COLO668 (cell line): ENCODE data around the gene THADA.

Experiments
- DNase-seq: peaks from one replicate; lab custom pipeline; 2025; ENCODE audit not compliant: unreplicated experiment; lab: John Stamatoyannopoulos, UW

THADA gene

DNA sequence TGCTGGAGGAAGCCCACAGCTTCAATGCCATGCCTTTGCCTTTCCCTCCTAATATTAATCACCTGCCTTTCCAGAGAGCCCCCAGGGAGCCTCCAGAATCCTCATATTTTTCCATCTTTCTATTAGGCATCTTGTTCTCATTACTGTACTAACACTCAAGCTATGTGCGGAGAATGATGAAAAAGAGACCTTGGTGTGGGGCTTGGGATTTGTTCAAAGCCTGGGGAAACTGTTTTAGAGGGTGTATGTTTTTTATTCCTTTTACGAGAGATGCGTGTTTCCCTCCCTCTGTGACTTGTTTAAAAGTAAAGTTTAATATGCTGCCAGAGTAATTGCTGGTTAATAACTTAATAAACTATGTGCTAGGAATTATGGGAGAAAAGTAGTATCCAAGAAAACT lies 267.0 kb downstream of the THADA start:
- no peak for DNase-seq

DNA sequence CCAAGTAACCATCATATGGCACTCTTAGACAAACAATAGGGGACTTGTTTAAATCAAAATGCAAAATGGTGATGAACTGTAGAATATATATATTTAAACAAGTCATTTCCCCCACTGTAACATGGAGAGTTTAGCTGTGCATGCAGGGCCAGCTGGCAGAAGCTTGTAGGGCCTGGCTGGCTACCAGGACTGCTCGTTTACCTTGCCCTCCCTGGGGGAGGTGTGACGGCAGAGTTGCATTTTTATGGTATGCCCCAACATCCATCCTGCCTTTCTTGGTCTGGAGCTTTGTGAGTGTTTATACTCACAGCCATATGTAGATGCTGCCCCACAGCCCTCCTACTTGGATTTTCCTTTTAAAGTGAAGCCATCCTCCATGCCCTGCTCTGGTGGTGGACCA lies 267.7 kb downstream of the THADA start:
- DNase-seq, result peak; percentile 25

DNA sequence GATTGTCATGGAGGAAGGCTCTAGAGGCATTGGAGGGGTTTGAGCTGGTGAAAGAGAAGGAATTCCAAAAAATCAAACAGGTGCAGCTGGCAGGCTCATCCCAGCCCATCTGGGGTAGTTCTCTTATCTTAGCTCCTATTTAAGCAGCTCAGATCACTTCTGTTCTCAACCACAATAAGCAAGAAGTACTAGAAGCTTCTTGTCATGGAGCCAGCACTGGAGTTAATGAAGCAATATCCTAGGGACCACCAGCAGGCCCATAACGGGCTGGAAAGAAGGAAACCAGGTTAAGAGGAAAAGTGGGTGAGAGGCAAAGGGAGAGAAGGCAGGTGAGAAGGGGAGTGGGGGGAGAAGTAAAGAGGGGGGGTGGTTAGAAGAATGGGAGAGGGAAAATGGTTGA lies 268.7 kb downstream of the THADA start:
- DNase-seq, result no peak

DNA sequence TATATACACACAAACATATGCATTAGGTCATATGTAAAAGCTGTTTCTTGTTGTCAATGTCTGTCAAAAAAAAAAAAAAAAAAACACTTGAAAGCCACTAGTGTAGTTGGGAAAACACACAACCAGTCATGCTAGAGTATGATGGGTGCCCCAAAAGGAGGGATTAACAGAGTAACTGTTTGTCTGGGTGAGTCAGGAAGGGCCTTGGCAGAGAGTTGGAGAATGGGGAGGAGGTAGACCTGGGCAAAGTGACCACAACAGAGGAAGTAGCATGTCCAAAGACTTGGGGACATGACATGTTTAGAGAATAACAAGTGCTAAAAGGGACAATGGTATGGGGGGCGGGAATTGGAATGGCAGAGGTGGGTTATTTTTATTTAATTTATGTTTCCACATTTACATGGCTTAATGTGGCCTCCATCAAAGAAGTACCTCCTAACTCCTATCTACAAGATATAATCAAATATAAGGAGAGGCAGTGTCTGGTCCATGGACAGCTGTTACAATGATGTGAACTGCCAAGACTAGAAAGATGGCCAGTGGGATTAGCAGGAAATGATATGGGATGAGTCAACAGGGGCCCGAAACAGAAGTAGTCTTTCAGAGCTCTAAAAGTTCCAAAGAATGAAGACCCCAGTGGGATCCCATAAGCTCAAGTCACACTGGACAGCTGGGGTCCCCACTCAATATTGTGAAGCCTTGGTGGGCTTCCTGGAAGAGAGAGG lies 269.6 kb downstream of the THADA start:
- DNase-seq, result no peak

DNA sequence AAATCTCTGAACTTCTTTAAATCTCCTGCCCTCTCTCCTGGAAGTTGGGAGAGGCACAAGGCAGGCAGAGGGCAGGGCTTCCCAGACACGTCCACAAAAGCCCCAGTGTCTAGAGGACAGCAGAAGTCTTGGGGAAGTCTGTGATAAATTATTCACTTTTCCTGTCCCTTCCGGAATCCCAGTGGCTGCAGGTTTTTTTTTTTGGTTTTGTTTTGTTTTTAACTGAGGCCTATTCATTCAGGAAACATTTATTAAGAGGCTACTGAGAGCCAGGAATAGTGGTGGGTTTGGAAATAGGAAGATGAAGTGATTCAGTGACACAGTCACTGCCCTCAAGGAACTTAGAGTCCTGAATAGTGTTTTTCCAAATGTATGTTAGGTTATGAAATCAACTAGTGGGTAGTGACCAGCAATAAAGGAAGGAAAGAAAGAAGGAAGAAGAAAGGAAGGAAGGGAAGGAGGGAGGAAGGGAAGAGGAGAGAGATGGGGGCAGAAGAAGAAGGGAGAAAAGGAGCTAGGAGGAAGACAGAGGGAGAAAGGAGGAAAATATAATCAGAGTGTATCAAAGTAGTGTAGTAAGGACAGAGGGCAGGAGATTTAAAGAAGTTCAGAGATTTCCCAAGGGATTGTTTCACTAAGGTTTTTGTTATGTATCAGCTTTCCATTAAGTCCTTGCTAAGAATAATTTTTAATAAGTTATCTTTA lies 270.6 kb downstream of the THADA start:
- DNase-seq, result no peak

DNA sequence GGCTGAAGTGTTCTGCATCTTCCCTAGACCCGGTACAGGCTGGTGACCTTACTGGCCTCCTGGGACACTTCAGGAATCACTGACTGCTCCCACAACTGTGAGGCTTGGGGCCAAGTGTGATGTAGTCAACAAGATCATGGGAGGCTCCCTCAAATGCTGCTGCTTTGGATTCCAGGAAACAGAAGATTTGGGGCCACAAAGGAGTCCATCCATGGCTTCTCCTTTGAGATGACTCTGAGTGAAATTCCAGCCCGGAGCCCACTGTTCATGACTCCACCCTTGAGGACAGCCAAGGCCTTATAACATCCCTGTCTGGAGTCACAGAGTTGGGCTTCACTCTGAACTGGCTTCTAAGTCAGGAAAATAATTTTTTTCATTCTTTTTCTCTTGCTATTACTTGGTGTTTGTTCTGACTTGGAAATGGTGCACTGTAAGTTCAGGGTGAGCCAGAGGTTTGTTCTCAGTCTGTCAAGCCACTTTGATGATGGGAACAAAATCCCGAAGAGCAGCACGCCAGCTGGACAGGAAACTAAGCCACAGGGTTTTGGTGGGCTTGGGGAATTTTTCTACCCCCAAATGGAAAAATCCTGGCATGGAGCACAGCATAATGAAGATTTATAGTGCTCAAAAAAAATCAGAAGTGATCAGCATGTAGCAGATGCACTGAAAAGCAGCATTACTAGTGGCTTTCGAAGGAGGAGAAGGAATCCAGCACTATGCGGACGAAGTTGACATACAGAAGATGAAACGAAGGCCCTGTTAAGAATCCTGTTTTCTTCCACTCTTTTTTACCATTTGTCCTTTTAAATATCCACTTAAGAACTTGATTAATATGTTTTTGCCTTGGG lies 271.4 kb downstream of the THADA start:
- no peak for DNase-seq

DNA sequence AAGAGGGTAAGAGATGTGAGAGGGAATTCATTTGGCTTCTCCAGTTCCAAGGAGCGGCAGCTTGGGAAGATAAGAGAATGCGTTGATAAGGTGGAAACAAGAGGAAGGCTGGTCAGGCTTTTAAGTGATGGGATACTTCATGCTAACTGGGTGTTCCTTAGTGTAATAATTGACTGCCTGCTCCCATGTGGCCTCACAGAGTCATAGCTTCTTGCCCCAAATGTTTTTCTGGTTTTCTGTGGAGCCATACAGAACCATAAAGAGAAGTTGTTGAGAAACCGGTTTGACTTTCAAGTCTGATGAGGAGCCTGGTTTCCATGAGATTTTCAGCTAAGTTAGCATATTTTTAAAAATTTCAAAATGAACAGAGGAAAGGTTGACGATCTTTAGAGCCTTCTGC lies 272.0 kb downstream of the THADA start:
- DNase-seq, result no peak

DNA sequence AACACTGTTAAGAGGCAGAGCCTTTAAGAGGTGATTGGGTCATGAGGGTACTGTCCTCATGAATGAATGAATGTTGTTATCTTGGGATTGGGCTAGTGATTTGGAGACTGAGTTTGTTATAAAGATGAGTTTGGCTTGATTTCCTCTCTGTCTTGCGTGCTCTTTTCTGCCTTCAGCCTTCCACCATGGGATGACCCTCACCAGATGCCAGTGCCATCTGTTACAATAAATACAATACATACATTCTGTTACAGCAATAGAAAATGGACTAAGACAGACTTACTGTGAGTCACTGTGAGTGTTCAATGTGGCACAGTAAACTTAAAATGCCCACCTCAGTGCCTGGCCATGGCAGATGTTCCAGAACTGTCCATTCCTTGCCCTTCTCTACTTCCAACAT lies 274.4 kb downstream of the THADA start:
- no peak for DNase-seq

DNA sequence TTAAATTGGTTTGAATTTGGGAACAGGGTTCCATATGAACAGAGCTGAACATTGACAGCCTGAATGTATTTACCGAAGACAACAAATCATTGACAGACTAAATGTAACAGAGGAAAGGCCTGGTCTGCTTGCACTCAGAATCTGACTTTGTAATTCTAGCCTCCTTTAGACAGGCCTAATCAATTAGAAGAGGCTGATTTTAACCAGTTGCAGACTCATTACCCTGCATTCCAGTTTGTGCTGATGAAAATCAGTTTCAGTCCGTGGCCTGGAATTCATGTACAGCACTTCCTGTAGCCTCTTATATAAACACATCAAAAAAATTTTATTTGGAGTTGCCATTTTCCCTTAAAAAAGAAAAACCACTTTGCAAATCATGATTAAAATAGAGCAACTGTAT lies 276.3 kb downstream of the THADA start:
- no peak for DNase-seq

DNA sequence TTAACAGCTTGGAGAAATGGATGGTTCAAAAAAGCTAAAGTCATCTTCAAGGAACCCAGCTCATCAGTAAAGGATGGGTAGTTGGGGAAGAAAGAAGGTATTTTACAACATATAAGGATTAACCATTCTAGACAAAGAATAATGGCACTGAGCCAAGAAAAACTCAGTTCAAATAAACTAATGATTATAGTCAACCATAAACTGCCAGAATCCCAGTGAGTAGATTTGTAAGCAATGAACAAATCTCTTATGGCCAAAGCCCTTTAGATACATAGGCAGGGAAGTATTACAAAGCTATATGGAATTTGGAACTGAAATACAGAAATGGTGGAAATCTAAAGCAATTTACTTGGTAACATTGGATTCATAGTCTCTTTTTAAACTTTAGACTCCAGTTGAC lies 277.0 kb downstream of the THADA start:
- DNase-seq, result no peak

DNA sequence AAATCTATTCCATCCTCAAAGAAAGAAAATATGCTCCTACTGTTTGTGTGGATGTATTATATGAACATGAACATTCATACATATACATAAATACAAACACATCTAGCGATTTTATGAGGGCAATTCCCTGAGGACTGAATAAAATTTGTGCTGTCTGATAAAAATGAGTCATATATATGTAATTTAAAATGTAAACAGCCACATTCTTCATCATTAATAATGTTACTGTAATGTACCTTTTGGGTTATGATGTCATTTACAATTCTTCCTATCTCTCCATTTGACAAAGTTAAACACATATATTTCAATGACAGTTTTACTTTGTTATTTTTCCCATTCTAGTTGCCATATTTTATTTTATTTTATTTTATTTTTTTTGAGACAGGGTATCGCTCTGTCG lies 278.2 kb downstream of the THADA start:
- DNase-seq, result no peak

DNA sequence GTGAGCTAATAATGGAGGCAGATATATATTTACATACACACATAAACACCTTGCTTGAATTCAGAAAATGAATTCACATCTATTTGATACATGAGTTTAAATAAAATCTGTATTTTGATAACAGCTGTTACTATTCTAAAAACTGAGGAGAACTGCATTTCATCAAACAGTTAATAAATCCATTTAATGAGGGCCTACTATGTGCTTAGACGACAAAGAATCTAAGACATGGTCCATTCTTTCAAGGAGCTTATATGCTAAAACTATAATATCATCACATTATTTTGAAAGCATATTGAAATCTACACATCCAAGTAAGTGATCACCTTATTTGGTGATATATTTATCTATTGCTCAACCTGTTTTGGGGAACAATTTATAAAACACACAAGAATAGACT lies 278.6 kb downstream of the THADA start:
- no peak for DNase-seq

DNA sequence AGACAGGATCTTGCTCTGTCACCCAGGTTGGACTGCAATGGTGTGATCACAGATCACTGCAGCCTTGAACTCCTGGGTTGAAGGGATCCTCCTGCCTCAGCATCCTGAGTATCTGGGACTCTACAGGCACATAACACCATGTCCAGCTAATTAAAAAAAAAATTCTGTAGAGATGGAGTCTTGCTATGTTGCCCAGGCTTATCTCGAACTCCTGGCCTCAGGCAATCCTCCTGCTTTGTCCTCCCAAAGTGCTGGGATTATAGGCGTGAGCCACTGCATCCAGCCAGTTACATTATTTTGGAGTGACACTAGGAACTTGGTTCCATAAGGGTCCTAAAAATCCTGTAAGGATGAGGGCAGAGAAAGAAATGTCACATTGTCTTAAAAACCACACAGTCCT lies 280.4 kb downstream of the THADA start:
- DNase-seq, result no peak

DNA sequence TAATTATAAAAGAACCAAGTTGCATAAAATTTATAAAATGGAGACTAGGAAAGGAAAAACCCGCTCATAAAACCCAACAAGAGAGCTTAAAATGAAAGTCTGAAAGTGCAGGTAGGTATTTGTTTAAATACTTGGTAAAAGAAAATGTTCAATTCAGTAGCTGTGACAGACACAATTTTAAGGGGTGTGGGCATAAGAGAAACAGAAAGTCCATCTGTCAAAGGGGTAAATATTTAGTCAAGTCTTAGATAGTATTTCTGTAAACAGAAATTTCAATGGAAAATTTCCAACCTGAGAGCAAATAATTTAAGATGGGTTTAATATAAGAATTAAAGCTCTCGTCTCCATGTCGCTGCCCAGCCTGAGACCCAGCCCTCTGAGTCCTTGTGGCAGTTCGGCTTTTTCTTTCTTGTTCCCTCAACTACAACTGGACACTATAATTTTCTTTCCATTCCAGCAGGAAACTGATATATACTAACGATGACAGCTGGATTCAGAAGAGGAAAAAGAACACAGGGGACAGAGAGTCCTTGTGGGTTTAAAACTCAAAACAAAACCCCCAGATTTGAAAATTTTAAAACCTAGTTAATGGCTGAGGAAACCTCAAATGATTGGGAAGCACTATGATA lies 281.4 kb downstream of the THADA start:
- DNase-seq, result peak; percentile 6

DNA sequence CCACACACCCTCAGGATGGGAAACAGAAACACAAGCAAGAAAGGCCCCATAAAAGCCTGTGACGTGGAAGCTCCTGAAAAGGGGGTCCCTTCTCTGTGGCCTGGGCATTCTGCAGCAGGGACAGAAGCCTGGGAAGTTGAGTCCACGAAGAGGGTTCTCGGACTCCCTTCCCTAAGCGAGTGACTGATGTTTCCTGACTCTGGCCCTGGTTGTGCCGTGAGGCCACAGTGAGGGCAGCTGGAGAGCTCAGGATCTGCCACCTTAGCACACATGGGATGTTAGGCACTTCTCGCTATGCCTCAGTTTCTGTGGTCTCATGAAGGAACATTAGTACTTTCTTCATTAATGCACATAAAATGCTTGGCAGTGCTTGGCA lies 282.2 kb downstream of the THADA start:
- no peak for DNase-seq

DNA sequence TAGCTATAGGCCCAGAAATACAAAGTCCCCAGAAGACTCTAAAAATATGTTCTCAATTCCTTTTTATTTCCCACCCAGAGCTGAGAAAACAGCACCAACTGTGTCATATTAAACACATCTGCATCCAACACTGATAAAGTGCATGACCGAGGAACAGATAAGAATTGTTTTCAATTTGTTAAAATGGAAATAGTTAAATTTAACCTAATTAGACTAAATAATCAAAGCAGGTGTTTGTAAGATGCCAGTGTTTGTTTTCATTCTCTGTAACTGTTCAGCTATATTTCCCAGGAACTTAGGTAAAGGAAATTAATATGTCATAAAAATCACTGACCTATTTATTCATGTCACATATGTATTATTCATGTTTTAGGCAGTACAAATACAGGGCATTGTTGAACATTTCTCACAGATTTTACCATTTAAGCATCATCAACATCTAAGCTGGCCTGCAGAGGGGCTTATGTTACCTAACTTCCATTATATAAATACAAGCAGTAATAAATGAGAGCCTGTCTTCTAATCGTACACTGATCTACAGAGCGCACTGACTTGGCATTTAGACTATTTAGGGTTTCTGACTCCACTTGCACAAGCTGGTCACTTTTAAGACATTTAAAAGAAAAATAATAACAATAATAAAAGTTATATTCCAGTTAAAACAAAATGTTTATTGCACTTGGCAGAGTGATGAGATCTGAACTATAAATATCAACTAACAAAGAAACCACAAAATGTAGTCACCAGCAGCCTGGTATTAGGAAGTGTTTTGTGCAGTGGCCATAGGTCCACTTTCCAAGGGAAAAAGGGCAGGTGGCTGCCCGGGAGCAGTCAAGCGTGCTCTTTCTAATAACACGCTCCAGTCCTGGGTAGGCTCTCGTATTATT lies 282.8 kb downstream of the THADA start:
- peak; percentile 80 for DNase-seq

DNA sequence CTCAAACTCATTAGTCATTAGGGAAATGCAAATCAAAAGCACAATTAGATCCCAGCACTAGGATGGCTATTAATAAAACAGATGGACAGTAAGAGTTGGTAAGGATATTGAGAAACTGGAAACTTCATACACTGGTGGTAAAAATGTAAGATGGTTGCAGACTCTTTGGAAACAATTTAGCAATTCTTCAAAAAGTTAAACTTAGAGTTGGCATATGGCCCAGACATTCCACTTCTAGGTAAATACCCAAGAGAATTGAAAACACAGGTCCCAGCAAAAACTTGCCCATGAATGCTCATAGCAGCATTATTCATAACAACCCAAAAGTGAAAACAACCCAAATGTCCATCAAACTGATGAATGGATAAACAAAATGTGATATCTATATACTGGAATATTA lies 284.6 kb downstream of the THADA start:
- no peak for DNase-seq

DNA sequence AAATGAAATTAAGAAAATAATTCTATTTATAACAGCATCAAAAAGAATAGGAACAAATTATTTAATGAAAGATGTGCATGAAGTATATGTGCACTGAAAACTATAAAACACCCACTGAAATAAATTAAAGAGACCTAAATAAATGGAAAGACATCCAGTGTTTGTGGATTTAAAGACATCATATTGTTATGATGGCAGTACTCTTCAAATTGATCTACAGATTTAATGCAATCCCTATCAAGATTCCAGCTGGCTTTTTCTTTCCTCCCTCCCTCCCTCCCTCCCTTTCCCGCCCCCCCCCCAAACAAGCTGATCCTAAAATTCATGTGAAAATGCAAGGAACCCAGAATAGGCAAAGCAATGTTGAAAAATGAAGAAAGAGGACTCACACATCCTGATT lies 285.9 kb downstream of the THADA start:
- DNase-seq, result no peak

DNA sequence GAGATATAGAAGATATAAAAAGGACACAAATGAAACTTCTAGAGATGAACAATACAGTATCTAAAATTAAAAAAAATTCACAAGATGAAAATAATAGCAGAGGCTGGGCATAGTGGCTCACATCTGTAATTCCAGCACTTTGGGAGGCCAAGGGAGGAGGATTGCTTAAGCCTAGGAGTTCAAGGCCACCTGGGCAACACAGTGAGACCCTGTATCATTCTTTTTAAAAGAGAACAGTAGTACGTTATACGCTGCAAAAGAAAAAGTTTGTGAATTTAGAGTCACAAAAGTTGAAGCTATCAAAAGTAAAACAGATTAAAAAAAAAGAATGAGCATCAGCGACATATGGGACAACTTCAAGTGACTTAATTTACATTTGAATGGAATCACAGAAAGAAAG lies 287.9 kb downstream of the THADA start:
- DNase-seq, result no peak

DNA sequence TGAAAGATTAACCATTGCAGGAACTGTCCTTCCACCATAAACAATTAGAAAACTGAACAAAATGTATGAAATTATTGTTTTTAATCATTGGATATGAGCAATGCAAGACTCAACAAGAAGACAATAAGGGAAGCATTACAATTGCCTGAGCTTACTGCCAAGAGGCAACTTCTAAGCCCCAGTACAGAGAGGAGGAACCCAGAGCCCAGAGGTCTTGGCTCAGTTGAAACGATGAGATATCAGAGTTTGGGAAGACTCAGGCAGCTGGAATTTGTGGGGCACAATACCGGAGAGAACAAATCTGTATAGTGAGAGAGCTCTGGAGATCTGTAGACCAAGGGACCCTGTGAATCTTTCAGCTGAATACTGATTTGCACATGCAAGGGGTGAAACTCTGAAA lies 288.8 kb downstream of the THADA start:
- DNase-seq, result no peak

DNA sequence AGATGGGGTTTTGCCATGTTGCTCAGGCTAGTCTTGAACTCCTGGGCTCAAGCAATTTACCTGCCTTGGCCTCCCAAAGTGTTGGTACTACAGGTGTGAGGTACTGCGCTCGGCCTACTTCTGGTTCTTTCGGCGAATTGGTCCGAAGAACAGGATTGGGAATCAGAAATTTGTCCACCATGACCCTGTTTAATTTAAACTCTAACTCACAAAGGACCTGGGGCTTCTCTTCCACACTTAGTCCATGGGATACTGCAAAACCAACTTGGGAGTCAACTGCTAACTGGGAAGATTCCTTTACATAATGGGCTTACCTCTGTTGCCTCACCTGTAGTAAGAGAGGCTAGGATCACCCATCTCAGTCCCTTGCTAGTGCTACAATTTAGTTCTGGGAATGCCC lies 289.6 kb downstream of the THADA start:
- DNase-seq, result no peak
